ENCODE data around the gene MYOM1.
"Not testable (repeated sequence)": the region's sequence is repeated elsewhere in the genome, so short reads cannot be mapped to it uniquely, and the experiment has no call there.

Gene MYOM1

DNA sequence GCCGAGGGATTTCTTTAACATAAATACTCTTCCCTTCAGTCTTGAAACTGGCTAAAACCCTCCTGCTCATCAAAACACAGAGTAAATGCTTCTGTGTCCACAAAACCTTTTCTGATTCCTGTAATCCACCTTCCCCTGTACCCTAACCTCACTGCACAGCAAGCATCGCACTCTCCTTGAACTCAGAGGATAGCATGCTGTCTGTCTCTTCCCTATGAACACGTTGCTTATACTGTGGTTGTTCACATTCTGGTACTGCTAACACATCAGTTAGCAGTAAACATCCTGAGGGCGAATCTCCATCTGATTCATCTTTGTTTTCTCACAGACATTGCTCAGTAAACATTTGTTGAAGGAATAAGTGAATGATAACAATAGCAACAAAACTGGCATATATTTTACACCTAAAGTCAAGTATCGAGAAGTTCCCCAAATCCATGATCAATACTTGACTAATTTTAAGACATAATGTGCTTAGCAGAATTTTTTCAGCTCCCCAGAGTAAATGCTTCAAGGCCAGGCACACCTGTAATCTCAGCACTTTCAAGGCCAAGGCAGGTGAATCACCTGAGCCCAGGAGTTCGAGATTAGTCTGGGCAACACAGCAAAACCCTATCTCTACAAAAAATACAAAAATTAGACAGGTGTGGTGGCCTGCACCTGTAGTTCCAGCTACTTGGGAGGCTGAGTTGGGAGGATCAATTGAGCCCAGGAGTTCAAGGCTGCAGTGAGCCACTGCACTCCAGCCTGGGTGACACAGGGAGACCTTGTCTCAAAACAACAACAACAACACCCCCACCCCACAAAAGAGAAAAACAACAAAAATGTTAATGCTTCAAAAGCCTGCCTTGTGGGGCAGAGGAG is 161.2 kb downstream of the MYOM1 start:
- in situ Hi-C loops (cut with HindIII; ENCODE audit: low pct_ligation_motif_present, low pct_unique_long_range_greater_than_20kb, low sequenced_read_pairs), result no loop called here
- no peak for DNase-seq

- in situ Hi-C loops (cut with HindIII; ENCODE audit: low pct_ligation_motif_present, low pct_unique_long_range_greater_than_20kb, low sequenced_read_pairs), result no loop called here
- DNase-seq, result no peak
Measured at GRCh38 chr18:3057526-3057925, 162.2 kb downstream of the MYOM1 start.

DNA sequence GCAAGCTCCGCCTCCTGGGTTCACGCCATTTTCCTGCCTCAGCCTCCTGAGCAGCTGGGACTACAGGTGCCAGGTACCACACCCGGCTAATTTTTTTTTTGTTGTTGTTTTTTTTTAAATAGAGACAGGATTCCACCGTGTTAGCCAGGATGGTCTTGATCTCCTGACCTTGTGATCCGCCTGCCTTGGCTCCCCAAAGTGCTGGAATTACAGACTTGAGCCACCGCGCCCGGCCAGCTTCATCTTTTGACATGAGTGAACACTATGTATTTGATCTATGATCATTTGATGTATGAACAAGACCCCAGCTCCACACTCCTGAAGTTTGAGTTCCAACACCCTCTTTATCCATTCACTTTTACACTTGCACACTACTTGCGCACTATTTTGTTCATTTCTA is 163.5 kb downstream of the MYOM1 start:
- DNase-seq, result no peak
- in situ Hi-C loops (cut with HindIII; ENCODE audit: low pct_ligation_motif_present, low pct_unique_long_range_greater_than_20kb, low sequenced_read_pairs), result no loop called here

DNA sequence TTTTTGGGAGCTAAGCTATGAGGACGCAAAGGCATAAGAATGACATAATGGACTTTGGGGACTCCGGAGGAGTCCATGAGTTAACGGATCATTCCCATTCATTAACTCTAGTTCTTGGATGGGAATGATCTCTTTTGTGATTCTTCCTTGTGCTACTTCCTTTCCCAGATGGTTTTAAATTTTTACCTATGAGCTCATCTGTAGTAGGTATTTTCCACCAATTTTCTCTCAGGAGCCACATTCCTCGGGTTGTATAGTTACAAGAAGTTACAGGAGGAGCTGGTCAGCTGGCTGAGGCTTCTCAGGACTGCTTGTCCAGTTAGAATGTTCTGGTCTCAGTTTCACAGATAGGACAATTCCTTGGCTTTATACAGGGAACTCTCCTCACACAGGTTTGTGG is 164.0 kb downstream of the MYOM1 start:
- DNase-seq, result no peak
- in situ Hi-C loops (cut with HindIII; ENCODE audit: low pct_ligation_motif_present, low pct_unique_long_range_greater_than_20kb, low sequenced_read_pairs), result no loop called here

DNA sequence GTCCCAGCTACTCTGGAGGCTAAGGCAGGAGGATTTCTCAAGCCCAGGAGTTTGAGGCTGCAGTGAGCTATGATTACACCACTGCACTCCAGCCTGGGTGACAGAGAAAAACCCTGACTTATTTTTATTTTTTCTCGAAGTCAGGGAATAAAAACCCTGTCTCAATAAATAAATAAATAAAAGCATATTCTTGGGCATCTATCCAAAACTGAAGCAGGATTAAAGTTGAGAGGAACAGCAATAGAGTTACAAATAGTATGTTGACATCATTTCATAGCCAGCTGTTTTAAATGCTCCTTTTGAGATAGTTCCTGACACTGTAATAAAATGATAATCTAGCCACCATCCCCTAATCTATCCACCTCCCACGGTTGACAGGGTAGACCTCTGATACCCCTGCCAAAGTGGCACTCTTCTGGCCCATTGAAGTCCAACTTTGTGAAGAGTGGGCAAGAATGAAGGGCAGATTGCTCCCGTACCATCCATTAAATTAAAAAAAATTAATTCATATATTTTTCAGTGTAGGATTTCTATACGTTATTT is 164.5 kb downstream of the MYOM1 start:
- DNase-seq, result no peak
- in situ Hi-C loops (cut with HindIII; ENCODE audit: low pct_ligation_motif_present, low pct_unique_long_range_greater_than_20kb, low sequenced_read_pairs), result no loop called here

DNA sequence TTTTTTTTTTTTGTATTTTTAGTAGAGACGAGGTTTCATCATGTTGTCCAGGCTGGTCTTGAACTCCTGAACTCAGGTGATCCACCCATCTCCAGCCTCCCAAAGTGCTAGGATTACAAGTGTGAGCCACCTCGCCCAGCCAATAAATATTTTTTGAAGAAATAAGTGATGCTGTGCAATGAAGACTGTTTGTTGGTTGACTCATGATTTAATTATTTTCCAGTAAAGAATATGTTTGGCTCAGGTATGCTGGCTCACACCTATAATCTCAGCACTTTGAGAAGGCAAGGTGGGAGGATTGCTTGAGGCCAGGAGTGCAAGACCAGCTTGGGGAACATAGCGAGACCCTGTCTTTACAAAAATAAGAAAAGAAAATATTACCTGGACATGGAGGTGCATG is 165.0 kb downstream of the MYOM1 start:
- in situ Hi-C loops (cut with HindIII; ENCODE audit: low pct_ligation_motif_present, low pct_unique_long_range_greater_than_20kb, low sequenced_read_pairs), result no loop called here
- no peak for DNase-seq

- in situ Hi-C loops (cut with HindIII; ENCODE audit: low pct_ligation_motif_present, low pct_unique_long_range_greater_than_20kb, low sequenced_read_pairs), result no loop called here
- no peak for DNase-seq
Measured at GRCh38 chr18:3054214-3054613, 165.6 kb downstream of the MYOM1 start.

DNA sequence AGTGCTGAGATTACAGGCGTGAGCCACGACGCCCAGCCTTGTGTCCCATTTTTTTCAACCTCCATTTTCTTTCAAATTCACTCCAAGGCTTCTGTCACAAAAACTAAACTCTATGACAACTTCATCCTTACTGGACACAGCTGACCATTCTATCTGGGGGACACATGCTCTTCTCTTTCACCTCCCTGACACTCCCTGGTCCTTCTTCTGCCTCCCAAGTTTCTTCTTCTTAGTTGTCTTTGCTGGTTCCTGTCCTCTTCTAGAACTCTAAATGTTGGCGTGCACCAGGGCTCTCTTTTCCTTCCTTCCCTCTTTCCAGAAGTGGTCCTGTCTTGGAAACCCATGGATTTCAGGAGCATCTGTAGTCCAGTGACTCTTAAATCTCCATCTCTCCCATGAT is 166.7 kb downstream of the MYOM1 start:
- no peak for DNase-seq
- in situ Hi-C loops (cut with HindIII; ENCODE audit: low pct_ligation_motif_present, low pct_unique_long_range_greater_than_20kb, low sequenced_read_pairs), result no loop called here

DNA sequence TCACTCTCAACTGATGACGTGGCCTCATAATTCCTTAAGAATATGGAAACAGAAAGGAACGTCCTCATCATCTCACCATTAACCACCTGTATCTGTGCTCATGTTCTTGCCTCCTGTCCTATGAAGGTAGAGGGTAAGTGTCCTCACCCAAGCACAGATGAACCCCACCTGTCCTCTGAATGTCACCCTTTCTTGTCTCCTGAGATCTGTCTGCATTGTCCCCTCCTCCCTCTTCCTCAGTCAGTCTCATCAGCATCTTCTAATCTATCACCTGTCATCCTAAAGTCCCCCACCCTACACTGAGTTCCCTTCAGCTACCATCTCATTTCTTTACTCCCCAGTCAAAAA is 167.4 kb downstream of the MYOM1 start:
- no peak for DNase-seq
- in situ Hi-C loops (cut with HindIII; ENCODE audit: low pct_ligation_motif_present, low pct_unique_long_range_greater_than_20kb, low sequenced_read_pairs), result no loop called here

- in situ Hi-C loops (cut with HindIII; ENCODE audit: low pct_ligation_motif_present, low pct_unique_long_range_greater_than_20kb, low sequenced_read_pairs), result no loop called here
Measured at GRCh38 chr18:3051718-3052410, 167.9 kb downstream of the MYOM1 start.

DNA sequence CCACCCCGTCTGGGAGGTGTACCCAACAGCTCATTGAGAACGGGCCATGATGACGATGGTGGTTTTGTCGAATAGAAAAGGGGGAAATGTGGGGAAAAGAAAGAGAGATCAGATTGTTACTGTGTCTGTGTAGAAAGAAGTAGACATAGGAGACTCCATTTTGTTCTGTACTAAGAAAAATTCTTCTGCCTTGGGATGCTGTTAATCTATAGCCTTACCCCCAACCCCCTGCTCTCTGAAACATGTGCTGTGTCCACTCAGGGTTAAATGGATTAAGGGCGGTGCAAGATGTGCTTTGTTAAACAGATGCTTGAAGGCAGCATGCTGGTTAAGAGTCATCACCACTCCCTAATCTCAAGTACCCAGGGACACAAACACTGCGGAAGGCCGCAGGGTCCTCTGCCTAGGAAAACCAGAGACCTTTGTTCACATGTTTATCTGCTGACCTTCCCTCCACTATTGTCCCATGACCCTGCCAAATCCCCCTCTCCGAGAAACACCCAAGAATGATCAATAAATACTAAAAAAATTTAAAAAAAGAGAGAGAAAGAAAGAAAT is 169.8 kb downstream of the MYOM1 start:
- in situ Hi-C loops (cut with HindIII; ENCODE audit: low pct_ligation_motif_present, low pct_unique_long_range_greater_than_20kb, low sequenced_read_pairs); DNase-seq: not testable (repeated sequence)

More at GRCh38 chr18:3051718-3052410, 167.9 kb downstream of the MYOM1 start:
- DNase-seq, result no peak

DNA sequence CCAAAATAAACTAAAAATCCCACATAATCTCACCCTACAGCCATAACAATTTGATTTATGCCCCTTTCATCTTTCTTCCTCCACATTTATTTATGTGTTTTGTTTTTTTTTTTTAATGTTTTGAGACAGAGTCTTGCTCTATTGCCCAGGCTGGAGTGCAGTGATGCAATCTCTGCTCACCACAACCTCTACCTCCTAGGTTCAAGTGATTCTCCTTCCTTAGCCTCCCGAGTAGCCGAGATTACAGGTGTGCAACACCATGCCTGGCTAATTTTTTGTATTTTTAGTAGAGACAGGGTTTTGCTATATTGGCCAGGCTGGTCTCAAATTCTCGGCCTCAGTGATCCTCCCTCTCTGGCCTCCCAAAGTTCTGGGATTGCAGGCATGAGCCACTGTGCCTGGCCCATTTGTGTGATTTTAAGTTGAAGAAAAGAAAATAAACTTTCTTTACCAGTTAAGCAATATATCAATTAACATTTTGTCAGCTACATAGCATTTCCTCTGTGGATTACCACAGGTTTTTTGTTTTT is 170.9 kb downstream of the MYOM1 start:
- in situ Hi-C loops (cut with HindIII; ENCODE audit: low pct_ligation_motif_present, low pct_unique_long_range_greater_than_20kb, low sequenced_read_pairs), result no loop called here

DNA sequence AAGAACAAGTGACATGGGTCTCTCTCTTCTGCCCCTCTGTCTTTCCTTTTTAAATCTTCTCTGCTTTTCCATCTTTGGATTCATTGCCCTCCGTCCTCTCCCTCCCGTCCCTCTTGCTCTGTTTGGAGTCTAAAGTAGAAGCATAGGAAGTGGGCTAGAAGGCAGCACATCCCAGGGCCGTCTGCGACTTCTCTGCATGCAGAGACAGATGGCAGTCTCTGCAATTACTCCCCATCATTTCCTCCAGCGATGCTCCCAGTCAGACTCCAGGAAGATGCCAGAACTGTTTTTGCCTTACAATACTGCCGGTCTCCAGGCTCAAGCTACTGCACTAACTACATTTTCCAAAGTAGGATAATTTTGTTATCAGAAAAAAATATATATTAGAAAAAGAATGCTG is 171.6 kb downstream of the MYOM1 start:
- no peak for DNase-seq
- in situ Hi-C loops (cut with HindIII; ENCODE audit: low pct_ligation_motif_present, low pct_unique_long_range_greater_than_20kb, low sequenced_read_pairs), result no loop called here

More for the DNA sequence above, 170.9 kb downstream of the MYOM1 start:
- no peak for DNase-seq

DNA sequence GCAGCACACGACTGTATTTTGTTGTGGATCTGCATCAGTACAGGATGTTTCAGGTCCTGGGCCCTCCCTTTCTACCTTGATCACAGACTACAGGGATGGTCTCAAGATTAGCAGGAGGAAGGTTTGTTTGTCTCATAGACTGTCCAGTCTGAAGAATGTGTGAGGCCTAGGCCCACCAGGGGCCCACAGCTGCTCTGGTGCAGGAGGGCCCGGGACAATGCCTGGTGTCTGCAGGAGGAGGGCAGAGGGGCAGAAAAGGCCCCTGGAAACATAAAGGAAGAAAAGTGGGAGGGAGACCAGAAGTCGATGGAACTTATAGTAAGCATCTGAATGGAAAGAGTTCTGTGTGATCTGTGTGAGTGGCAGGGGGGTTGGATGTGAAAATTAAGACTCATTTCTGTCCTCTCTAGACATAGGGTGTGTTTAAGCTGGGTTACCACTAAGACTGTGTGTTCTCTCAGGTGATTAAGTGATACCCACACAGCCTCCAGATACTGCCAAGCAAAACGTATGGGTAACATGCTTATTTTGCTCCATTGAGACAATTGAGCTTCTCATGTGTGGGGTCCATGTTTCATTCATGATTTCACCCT is 173.5 kb downstream of the MYOM1 start:
- in situ Hi-C loops (cut with HindIII; ENCODE audit: low pct_ligation_motif_present, low pct_unique_long_range_greater_than_20kb, low sequenced_read_pairs), result no loop called here
- no peak for DNase-seq

DNA sequence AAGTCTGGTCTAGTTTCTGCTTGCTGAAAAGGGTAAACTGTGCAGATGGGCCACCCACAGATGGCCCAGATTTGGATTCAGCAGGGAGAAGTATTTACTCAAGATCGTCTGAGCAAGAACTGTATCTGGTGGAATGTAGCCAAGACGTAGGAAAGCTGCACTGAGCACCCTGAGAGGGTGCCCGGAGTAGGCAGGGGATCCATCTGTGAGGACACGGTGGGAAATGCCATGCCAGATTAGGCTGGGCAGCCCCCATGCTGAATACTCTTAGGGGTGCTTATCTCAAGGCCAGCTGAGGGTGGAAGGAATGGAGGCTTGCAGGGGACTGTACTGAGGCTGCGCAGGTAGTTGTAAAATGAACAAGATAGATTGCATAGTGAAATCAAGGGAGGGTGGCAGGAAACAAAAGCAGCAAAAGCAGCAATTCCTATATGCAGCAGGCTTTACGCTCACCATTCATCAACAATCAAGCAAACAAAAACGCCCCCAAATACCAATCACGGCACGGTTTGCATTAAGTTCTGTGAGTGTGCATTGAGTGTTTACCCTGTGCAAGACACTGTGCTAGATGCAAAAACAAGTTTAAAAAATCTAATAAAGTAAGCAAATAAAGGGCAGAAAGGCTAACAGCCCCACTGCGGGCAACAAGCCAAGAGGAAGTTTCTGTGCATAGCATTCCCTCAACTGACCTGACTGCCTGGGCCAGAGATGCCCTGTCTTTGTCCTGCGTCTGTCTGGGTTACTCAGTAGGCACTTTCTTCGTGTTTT is 174.7 kb downstream of the MYOM1 start:
- no peak for DNase-seq
- in situ Hi-C loops (cut with HindIII; ENCODE audit: low pct_ligation_motif_present, low pct_unique_long_range_greater_than_20kb, low sequenced_read_pairs), result no loop called here

DNA sequence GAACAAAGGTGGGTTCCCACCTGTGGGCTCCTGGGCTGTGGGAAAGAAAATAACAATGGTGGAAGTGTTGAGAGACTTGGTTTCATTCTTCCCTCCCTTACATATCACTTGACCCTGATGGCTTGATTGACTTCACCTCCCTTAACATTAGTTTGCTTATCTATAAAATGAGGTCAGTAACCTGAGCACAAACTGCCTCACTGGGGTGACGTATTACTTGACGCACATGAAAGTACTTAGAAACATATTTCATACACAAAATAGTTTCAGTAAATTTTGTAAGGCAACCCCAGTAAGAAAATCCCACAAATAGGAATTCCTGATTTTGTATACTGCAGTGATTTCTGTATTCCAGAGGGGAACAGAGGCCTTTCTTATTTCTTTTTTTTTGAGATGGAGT is 177.4 kb downstream of the MYOM1 start:
- in situ Hi-C loops (cut with HindIII; ENCODE audit: low pct_ligation_motif_present, low pct_unique_long_range_greater_than_20kb, low sequenced_read_pairs), result no loop called here
- DNase-seq, result no peak

DNA sequence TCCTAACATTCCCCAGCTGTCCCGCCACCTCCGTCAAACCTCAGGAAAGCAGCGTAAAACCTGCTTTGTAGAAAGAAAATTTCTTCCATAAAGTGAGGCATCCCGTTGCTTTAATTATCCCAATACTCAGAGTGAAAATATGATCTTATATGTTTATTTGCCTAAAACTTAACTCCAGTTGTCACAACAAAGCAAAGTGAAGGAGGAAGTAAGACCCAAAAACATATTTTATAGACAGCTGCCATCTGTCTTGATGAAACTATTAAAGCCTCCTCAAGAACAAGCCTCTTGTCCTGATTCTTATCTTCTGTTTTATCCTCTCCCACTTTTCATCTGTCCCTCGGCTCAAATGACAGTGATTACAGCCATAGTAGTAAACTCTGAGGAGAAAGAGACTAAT is 177.9 kb downstream of the MYOM1 start:
- no peak for DNase-seq
- in situ Hi-C loops (cut with HindIII; ENCODE audit: low pct_ligation_motif_present, low pct_unique_long_range_greater_than_20kb, low sequenced_read_pairs), result no loop called here

- DNase-seq, result no peak
- in situ Hi-C loops (cut with HindIII; ENCODE audit: low pct_ligation_motif_present, low pct_unique_long_range_greater_than_20kb, low sequenced_read_pairs), result no loop called here
Measured at GRCh38 chr18:3040881-3041280, 178.9 kb downstream of the MYOM1 start.

Data from ACHN (cell line).